Prostate gland (tissue), 2 donors: ENCODE data around the gene NCOA1. TPM values are rescaled to one million over a fixed set of nuclear protein-coding genes. Genes with fewer than 3 reads are reported as not detected.

ENCODE experiments used
- DNase-seq: peaks from one replicate; pipeline ENCODE4 v3.0.0-alpha.2; 2019; ENCODE audit warnings: low spot score
- H3K27ac ChIP-seq, 2 donors: fragments of 200-600 bp; sonication (generic); 2 replicates each; pipeline ENCODE4 v1.5.1; 2017 to 2019
- H3K27me3 ChIP-seq: fragments of 200-600 bp; sonication (generic); replicated peaks from 2 replicates; pipeline ENCODE4 v1.5.1; 2019; ENCODE audit not compliant: insufficient read depth
- H3K36me3 ChIP-seq, 2 donors: fragments of 200-600 bp; sonication (generic); 1 replicate in 1 of 2; 2 replicates in 1 of 2; pipeline versions ENCODE4 v1.5.1 to v1.8.1; 2017 to 2019
- H3K4me1 ChIP-seq: fragments of 200-600 bp; sonication (generic); replicated peaks from 2 replicates; pipeline ENCODE4 v1.5.1; 2019
- H3K4me3 ChIP-seq, 2 donors: fragments of 200-600 bp; sonication (generic); 2 replicates each; pipeline ENCODE4 v1.5.1; 2017 to 2019
- H3K9me3 ChIP-seq: fragments of 200-600 bp; sonication (generic); 2 replicates; pipeline ENCODE4 v1.5.1; 2017
- POLR2A ChIP-seq: fragments of 450-650 bp; IDR thresholded peaks from one replicate; pipeline ENCODE4 v1.6.1; 2016; ENCODE audit warnings: antibody characterized with exemption, mild to moderate bottlenecking
- POLR2AphosphoS5 ChIP-seq: sonication (generic); formaldehyde crosslinking; IDR thresholded peaks from one replicate; pipeline ENCODE4 v1.6.1; 2017; ENCODE audit warnings: antibody characterized with exemption
- whole genome bisulfite sequencing: methylation state at CpG from one replicate; pipeline ENCODE4 v1.1.5; 2018; 5-methylcytosine and 5-hydroxymethylcytosine counted together
- intact Hi-C: fragments of 100-400 bp; cut with DNase I; formaldehyde crosslinking; loops from one replicate; pipeline ENCODE4 v1.14.2; 2022
- total RNA-seq, 2 donors: library from RNA; depleted of rRNA; stranded (reverse); fragments of >200 nt; gene quantifications; one replicate each; pipeline ENCODE4 v1.1.0, GENCODE V29; 2016
- TF ChIP-seq, protein P1 (sequence below), 4 experiments: fragments of 200-600 bp in 2 of 4; fragments of 450-650 bp in 2 of 4; sonication (generic) in 2 of 4; IDR thresholded peaks; 1 replicate in 3 of 4; 2 replicates in 1 of 4; pipeline ENCODE4 v1.5.1; 2016 to 2019; ENCODE audit warnings: antibody characterized with exemption in 4 of 4, mild to moderate bottlenecking in 2 of 4, moderate library complexity in 2 of 4

Gene NCOA1
- total RNA-seq, 2 donors from 2014 or later = 24.9 to 72.4 TPM

DNA sequence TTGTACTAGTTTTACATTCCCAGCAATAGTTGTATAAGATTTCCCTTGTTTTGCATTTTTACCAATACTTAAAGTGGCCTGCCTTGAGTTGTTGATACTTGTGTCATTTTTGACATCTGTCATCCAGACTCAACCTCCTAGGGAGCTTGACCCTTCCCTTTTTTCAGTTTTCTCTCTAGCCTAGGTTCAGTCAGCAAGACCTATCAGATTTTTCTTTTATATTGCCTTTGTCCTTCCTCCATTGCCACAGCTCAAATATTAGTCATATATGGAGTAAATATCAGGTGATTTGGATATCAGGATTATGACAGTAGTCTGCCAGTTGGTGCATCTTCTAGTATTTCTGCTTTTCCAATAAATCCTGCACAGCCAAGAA lies 315.6 kb downstream of the NCOA1 start:
- Histone ChIP-seq H3K36me3 (no peaks in the 10 kb centered on the region), H3K27ac (no peak overlapping the region), H3K27me3 (no peaks in the 10 kb centered on the region), H3K4me1 (no peaks in the 10 kb centered on the region), H3K4me3 (no peak overlapping the region), H3K9me3 (no peaks in the 10 kb centered on the region)
- no peak for DNase-seq
- TF ChIP-seq POLR2A (no peak), POLR2AphosphoS5 (no peak)
- TF ChIP-seq, protein P1, sequence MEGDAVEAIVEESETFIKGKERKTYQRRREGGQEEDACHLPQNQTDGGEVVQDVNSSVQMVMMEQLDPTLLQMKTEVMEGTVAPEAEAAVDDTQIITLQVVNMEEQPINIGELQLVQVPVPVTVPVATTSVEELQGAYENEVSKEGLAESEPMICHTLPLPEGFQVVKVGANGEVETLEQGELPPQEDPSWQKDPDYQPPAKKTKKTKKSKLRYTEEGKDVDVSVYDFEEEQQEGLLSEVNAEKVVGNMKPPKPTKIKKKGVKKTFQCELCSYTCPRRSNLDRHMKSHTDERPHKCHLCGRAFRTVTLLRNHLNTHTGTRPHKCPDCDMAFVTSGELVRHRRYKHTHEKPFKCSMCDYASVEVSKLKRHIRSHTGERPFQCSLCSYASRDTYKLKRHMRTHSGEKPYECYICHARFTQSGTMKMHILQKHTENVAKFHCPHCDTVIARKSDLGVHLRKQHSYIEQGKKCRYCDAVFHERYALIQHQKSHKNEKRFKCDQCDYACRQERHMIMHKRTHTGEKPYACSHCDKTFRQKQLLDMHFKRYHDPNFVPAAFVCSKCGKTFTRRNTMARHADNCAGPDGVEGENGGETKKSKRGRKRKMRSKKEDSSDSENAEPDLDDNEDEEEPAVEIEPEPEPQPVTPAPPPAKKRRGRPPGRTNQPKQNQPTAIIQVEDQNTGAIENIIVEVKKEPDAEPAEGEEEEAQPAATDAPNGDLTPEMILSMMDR (IDR thresholded peaks at IDR 0.05) = no peak
- intact Hi-C loops = no loop called here

DNA sequence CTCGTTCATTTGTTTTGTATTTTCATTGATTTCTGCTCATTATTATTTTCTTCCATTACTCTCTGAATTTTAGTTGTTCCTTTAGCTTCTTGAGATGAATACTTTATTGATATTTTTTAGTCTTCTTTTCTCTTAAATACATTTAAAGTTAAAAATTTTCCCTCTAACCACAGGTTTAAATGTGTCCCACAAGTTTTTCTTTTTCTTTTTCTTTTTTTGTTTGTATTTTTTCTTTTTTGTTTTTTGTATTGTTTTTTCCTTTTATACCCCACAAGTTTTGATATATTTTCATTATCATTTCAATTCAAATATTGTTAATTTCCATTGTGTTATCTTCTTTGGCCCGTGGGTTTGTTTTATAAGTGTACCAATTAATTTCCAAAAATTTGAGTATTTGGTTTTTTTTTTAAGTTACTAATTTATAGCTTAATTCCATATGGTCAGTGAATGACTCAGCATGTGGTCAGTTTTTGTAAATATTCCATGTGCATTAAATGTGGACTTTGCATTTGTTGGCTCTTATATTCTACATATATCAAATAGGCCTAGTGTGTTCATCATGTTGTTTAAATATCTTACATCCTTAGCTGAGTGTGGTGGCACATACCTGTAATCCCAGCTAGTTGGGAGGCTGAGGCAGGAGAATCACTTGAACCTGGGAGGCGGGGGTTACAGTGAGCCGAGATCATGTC lies 318.4 kb downstream of the NCOA1 start:
- Histone ChIP-seq H3K27ac (no peak overlapping the region), H3K36me3 (no peaks in the 10 kb centered on the region), H3K9me3 (no peaks in the 10 kb centered on the region), H3K4me3 (no peak overlapping the region), H3K4me1 (no peaks in the 10 kb centered on the region), H3K27me3 (no peaks in the 10 kb centered on the region)
- 85% methylated on average over 4 of the region's 4 CpGs for WGBS
- intact Hi-C loops = no loop called here
- no peak for DNase-seq
- TF ChIP-seq POLR2A = no peak
- no peak for TF ChIP-seq POLR2AphosphoS5
- TF ChIP-seq, protein P1 (IDR thresholded peaks at IDR 0.05) = no peak

DNA sequence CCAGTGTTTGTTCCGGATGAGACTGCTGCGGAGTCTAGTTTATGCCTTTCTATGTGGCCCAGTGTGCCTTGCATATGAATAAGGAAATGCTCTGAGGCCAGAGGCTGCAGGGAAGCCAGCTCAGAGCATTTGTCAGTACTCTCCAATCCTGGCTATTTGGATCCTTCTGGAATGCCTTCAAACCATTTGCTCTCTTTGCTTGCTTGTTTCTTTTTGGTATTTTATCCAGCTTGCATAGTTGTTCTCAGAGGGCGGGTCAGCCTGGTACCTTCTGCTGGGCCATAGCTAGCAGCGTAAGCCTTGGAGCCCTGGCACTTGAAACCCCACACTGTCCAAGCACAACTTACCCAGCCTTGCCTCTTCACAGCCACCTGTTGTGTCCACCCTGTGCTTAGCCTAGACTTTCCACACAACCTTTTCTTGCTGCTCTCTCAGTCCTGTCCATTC lies 322.7 kb downstream of the NCOA1 start:
- intact Hi-C loops = no loop called here
- 89% methylated on average over 4 of the region's 4 CpGs for WGBS
- H3K4me3 ChIP-seq = no peak overlapping the region

DNA sequence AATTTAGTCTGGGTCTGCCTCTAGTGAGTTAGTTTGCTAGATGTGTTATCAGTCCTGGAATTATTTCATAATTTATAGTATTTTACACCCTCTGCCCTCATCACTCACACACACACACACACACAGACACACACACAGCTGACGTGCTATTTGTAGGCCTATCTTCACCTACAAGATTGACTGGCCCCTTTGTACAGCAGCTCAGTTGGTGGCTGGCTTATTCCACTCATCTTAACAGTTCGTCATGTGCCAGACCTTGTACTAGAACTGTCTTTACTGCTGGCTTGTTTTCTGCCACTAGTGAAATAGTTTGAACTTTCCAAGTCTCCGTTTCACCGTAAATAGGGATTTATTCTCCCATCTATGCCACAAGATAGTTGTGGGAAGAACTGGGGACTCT lies 323.5 kb downstream of the NCOA1 start:
- no peak overlapping the region for H3K27ac ChIP-seq
- 78% methylated on average over 4 of the region's 4 CpGs for WGBS
- DNase-seq = no peak
- TF ChIP-seq POLR2A (no peak), POLR2AphosphoS5 (no peak)
- TF ChIP-seq, protein P1 (IDR thresholded peaks at IDR 0.05) = no peak
- intact Hi-C loops = no loop called here
- no peaks in the 10 kb centered on the region for H3K4me1 ChIP-seq
- no peaks in the 10 kb centered on the region for H3K36me3 ChIP-seq
- H3K4me3 ChIP-seq = no peak overlapping the region
- H3K9me3 ChIP-seq = no peaks in the 10 kb centered on the region
- H3K27me3 ChIP-seq = no peaks in the 10 kb centered on the region

More for the DNA sequence above, 322.7 kb downstream of the NCOA1 start:
- Histone ChIP-seq H3K9me3 (no peaks in the 10 kb centered on the region), H3K4me1 (no peaks in the 10 kb centered on the region), H3K27ac (no peak overlapping the region), H3K27me3 (no peaks in the 10 kb centered on the region), H3K36me3 (no peaks in the 10 kb centered on the region)
- no peak for DNase-seq
- TF ChIP-seq, protein P1 (IDR thresholded peaks at IDR 0.05) = no peak
- TF ChIP-seq POLR2AphosphoS5 = no peak
- TF ChIP-seq POLR2A = no peak

DNA sequence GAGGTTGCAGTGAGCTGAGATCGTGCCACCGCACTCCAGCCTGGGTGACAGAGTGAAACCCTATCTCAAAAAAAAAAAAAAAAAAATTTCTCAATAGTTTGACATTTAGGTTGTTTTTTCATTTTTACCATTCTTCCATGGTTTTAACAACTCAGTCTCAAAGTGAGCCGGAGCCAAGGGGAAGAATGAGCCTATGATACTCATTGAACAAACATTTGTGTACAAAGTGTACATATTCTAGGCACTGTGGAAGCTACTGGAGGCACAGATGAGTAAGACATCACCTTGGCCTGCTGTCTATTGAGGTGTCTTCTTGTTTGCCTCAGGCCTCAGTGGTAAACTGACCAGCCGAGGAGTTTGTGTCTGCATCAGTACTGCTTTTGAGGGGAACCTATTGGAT lies 324.1 kb downstream of the NCOA1 start:
- Histone ChIP-seq H3K4me1 (no peaks in the 10 kb centered on the region), H3K4me3 (no peak overlapping the region), H3K36me3 (no peaks in the 10 kb centered on the region), H3K27me3 (no peaks in the 10 kb centered on the region), H3K27ac (no peak overlapping the region), H3K9me3 (no peaks in the 10 kb centered on the region)
- TF ChIP-seq, protein P1 (IDR thresholded peaks at IDR 0.05) = no peak
- TF ChIP-seq POLR2A = no peak
- intact Hi-C loops = no loop called here
- DNase-seq = no peak
- 91% methylated on average over 4 of the region's 4 CpGs for WGBS
